Fibroblast of skin of back (primary cell): Measurements from ENCODE around the gene ACBD4. TPM values are rescaled to one million over a fixed set of nuclear protein-coding genes. Genes with fewer than 3 reads are reported as not detected.
A peak's percentile ranks its signal among the peaks of the same experiment; 100 is the strongest.

Experiments
- DNase-seq: peaks from one replicate; pipeline ENCODE4 v3.0.0-alpha.2; 2013
- polyA plus RNA-seq, 2 experiments: library from polyadenylated mRNA; unstranded; fragments of 120-200 nt; gene quantifications; one replicate each; pipeline ENCODE4 v1.2.1, GENCODE V29; 2013; ENCODE audit not compliant: insufficient read length in 2 of 2

The ACBD4 gene, protein sequence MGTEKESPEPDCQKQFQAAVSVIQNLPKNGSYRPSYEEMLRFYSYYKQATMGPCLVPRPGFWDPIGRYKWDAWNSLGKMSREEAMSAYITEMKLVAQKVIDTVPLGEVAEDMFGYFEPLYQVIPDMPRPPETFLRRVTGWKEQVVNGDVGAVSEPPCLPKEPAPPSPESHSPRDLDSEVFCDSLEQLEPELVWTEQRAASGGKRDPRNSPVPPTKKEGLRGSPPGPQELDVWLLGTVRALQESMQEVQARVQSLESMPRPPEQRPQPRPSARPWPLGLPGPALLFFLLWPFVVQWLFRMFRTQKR
- 3.0 TPM for polyA plus RNA-seq (2013, experiment 1 of 2; ENCODE audit: insufficient read length)
- polyA plus RNA-seq (2013, experiment 2 of 2; ENCODE audit: insufficient read length) = 4.5 TPM

DNA sequence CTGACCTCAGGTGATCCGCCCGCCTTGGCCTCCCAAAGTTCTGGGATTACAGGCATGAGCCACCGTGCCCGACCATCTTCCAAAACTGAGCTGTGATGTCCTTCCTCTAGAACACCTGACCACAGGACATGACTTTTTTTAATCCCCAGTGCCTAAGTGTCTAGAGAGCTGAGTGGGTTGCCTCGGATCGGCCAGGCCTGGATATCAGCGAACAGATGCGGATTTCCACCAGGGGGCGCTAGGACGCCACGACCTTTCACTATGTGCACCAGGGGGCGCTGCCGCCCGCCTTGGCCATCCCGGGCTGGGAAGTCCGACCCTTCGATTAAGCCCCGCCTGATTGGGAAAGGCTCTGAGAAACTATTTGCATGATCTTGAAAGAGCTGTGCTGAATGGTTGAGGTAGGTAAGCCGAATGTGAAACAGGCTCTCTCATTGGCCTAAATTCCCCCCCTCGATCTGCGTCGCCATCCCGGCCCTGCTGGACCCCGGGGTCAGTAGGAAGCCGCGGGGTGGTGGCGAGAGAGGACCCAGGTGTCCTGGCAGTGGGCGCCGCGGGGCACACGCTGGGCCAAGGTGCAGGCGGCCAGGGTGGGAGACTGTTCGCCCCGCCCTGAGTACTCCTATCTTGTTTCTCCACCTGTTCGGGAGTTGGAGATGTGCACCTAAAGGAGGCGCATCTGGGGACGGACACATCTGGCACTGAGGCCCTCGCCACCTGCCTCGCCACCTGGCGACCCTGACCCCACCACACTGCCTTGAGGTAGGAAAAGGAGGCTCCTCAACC lies at the start of gene ACBD4:
Gene ACBD4, plus strand, starts transcription at position 496 of the 786 bp plus-strand sequence. CDS start 458 bp downstream, outside the sequence.
- DNase-seq = peak; percentile 95

DNA sequence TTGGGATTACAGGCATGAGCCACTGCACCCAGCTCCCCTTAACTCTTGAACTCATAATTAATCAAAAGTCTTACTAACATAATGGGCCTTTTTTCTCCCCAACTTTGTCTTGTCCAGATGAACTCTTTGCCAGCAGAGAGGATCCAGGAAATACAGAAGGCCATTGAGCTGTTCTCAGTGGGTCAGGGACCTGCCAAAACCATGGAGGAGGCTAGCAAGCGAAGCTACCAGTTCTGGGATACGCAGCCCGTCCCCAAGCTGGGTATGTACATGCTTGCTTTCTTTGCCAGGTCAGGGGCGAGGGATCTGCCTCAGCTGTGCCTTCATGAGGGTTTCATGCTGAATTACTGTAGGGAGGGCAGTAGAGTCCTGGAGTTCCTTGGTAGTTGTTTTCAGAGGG lies 49.1 kb upstream of the ACBD4 start:
- no peak for DNase-seq

DNA sequence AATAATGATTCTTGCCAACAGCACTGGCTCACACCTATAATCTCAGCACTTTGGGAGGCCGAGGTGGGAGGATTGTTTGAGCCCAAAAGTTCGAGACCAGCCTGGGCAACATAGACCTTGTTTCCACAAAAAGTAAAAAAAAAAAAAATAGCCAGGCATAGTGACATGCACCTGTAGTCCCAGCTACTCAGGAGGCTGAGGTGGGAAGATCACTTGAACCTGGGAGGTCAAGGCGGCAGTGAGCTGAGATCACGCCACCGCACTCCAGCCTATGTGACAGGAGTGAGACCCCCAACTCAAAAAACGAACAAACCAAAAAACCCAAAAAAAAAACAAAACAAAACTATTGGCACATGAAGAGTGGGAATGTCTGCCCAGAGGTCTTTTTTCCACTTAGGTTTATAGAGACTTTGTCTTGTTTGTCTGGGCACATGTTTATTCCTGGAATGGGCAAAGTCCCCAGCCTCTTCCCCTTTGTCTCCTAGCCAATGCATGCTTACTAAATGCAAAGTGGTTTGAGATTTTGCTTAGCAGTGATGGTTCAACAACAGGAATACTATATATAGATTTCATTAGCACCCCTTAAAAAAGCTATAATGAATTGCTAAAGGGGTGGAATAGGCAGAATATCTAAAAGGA lies 48.5 kb upstream of the ACBD4 start:
- DNase-seq = no peak

DNA sequence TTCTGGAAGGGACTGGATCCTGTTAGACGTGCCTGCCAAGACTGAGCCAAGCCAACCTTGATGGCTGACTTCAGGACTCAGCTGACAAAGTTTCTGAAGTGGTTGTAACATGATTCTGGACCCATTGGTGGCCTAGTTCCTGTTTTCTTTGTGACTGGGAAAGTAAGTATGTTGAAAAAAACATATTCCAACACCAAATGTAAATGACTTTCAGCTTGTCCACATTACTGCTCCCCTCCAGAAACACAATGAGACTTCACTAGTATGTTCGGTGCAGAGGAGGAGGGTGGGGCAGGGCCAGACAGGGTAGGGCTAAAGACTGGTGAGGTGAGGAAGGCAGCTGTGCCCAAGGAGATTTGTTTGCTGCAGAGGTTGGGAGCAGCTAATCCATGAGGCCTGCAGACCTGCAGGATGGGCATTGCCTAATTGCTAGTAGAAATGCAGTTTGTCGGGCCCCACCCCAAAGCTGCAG lies 47.9 kb upstream of the ACBD4 start:
- DNase-seq = peak; percentile 85

DNA sequence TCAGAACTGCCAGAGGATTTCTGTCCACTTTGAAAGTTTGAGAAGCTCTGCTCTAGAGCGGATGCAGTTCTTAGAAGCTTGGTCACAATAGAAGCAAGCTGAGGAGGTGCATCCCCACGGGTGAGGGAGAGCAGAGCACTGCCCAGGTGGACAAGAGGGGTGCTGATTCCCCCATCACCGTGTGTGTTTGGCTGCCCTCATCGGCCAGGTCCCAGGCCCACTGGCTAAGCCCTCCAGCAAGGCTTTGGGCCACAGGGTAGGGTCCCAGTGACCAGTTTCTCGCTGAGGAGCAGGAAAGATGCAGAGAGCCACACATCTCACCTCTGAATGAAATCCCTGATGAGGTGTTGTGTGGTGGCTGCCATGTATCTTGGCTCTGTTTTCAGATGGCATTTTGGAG lies 47.5 kb upstream of the ACBD4 start:
- no peak for DNase-seq

DNA sequence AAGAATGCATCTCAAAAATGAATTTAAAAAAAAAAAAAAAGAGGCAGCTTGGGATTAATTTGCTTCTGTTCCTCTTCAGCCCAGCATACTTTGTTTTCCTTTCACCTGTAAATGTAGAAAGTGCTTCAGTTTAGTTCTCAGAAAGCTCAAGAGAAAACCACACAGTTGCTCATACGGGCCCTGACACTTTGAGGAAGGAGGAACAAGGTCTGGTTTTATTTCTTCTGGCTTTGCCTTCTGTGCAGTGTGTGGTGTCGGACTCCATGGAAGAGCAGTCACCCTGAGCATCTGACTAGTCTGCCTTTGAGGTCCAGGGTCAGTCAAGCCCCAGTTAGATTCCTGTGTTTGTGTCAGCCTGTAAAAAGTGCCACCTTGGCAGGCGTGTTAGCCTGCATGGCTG lies 46.7 kb upstream of the ACBD4 start:
- DNase-seq = no peak

DNA sequence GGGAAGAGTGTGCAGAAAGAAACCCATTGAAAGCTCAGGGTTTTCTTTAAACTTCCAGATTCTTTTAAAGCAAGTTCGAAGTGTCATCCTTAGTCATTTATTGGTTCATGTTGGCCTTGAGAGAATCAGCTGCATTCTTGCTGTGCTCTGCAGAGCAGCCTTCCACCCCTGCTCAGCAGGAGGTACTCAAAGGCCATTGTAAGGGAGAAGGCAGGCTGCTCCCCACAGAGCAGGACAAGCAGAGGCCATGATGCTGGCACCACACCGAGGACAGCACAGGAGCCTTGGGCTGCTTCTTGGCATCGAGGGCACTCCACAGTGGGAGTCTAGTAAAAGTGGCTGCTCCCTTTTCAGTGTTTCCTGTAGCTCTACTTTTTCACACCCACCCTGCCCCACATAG lies 44.8 kb upstream of the ACBD4 start:
- DNase-seq = peak; percentile 79

DNA sequence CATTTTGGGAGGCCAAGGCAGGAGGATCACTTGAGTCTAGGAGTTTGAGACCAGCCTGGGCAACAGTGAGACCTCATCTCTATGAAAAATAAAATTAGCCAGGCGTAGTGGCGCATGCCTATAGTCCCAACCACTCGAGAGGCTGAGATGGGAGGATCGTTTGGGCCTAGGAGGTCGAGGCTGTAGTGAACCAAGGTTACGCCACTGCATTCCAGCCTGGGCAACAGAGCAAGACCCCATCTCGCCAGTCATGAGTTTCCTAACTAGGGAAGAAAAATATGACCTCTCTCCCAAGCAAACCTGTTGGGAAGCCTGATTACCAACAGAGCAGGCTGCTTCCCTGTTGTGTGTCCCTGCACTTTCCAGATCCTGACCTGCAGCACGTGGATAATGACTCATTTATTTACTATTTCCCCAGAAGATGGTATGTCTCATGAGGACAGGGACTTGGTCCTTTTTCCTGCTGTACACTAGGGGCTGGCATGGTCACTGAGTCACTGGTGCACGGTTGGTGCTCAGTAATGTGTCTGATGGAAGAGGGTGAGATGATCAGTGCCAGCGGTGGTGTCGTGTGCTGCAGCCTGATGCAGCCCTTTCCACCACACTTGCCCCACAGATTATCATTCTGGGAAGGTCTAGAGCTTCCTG lies 43.6 kb upstream of the ACBD4 start:
- DNase-seq = peak; percentile 37

DNA sequence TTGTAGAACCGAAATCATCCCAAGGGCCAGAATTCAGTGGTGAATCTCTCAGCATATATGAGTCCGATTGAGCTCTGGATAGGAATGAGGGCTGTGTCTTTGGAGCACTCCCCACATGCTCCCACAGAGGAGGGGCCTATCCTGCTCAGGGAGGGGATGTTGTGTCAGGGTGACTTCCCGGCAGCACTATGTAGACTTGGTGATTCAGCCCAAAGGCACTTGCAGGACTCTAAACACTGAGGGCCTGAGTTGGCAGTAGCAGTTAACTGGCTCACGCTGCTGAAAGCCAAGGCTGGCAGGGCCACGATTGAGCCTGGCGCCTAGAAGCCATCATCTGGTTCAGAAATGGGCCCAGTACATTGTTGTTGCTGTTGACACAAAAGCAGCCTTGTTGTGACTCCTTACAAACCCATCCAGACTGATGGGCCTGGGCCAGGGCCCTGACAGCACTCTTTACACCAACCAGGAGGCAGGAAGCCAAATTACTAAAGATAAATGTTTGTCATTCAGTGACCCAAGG lies 42.5 kb upstream of the ACBD4 start:
- DNase-seq = peak; percentile 99

DNA sequence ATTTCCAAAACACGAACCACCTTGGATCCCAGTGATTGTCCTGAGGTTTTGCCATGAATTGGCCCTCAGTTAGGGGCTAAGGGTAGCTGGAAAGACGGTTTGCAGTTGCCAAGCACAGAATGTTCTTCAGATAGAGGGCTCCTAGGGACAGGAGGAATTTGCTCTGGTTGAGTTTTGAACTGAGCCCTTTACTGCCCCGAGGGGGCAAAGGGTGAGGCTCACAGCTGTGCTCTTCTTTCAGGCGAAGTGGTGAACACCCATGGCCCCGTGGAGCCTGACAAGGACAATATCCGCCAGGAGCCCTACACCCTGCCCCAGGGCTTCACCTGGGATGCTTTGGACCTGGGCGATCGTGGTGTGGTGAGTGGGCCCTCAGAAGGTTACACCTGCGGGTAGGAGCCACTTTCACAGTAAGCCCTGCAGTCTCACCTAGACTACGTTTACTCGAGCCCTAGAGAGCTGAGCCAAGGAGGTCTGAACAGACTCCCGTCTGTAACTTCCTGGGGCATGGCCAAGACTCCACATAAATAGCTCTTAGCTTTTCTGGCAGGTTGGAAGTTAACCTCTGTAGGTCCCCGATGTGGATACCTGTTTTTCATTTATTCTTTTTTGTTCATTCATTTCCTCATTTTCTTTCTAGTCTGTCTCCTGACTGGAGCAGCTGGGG lies 41.9 kb upstream of the ACBD4 start:
- DNase-seq = no peak

DNA sequence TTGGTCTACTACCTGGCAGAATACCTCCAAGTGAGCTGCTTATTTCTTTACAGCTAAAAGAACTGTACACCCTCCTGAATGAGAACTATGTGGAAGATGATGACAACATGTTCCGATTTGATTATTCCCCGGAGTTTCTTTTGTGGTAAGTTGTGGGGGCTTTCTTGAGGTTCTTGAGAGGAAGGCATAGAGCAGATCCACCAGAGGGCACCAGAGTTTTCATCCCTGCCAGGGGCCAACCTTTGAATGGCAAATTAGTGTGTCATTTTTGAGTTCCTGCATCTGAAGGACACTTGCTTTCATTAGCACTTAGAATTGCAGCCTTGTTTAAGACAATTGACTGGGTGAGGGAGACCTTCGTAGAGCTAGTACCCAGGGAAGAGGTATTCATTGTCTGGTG lies 39.3 kb upstream of the ACBD4 start:
- DNase-seq = peak; percentile 48

DNA sequence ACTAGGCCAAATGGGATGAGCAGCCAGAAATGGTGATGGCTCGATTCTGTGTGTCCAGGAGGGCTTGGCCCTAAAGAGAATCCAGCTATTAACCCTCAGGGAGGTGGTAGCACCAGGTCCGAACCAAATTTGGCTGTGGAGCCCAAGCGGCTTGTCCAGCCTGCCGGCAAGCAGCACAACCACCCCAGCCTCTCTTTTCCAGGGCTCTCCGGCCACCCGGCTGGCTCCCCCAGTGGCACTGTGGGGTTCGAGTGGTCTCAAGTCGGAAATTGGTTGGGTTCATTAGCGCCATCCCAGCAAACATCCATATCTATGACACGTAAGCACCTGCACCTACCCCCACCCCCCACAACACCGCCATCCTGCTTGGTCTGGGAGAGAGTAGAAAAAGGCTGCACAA lies 38.6 kb upstream of the ACBD4 start:
- DNase-seq = no peak

DNA sequence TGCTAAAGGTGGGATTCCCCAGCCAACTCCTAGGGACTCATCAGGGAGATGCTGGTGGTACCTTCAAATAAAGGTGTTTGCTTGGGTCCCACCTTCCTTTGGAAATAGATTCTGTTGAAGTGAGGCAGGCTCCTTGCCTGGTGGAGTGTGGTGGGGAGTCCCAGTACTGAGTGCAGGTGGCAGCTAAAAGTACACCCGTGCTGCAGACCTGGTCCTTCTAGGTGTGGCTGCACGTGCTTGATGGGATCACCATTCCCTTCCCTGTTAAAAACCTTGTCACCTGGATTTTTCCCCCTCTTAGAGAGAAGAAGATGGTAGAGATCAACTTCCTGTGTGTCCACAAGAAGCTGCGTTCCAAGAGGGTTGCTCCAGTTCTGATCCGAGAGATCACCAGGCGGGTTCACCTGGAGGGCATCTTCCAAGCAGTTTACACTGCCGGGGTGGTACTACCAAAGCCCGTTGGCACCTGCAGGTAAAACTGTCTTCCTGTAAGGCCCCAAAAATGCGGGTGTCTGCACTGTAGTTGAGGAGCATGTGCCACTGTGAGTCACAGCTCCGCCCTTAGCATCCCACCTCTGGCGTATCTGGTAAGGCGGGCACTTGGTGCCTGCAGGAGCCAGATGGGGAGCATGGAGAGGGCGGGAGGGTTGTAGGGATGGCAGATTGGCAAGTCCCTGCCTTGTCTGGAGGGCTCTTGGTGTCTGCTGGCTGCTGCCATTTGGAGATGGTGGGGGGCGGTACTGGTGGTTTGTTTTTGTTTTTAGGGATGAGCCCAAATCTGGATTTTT lies 37.2 kb upstream of the ACBD4 start:
- DNase-seq = no peak

DNA sequence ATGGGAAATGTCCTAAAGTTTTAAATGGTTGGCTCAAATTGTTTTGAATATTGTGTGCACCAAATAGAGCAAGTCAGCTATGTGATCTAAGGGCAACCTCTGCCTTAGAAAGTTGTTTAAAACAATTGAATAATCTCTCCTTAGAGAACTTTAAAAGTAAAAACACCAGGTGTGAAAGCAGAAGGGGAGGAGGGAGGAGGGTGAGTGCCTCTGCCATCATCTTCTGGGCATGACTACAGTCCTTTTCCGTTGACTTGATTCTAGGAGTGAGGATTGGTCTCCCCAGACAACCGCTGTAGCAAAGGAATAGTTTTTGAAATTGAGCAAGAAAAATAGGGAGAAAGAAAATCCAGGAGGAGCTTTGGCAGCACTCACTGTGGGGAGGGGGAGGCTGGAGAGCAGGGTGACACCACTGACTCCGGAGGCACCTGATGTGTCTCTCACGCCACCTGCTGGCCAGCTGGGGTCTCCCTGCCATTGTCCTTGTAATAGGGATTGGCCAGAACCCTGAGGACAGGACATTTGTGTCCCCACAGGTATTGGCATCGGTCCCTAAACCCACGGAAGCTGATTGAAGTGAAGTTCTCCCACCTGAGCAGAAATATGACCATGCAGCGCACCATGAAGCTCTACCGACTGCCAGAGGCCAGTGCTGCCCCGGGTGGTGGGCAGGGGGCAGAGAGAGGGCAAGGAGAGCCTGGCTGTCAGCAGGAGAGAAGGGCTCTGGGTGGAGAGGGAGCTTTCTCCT lies 36.4 kb upstream of the ACBD4 start:
- peak; percentile 74 for DNase-seq

DNA sequence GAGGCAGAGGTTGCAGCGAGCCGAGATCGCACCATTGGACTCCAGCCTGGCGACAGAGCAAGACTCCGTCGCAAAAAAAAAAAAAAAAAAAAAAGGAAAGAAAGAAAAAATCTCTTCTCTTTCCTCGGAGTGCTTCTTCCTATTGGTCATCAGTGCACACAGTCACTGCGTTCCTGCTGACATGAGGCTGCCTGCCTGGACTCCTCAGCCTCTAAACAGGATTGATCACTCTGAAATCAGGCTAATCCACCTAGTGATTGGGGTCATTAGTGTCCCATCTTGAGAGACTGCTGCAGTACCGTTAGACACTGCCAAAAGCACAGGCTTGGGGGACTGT lies 34.0 kb upstream of the ACBD4 start:
- no peak for DNase-seq

DNA sequence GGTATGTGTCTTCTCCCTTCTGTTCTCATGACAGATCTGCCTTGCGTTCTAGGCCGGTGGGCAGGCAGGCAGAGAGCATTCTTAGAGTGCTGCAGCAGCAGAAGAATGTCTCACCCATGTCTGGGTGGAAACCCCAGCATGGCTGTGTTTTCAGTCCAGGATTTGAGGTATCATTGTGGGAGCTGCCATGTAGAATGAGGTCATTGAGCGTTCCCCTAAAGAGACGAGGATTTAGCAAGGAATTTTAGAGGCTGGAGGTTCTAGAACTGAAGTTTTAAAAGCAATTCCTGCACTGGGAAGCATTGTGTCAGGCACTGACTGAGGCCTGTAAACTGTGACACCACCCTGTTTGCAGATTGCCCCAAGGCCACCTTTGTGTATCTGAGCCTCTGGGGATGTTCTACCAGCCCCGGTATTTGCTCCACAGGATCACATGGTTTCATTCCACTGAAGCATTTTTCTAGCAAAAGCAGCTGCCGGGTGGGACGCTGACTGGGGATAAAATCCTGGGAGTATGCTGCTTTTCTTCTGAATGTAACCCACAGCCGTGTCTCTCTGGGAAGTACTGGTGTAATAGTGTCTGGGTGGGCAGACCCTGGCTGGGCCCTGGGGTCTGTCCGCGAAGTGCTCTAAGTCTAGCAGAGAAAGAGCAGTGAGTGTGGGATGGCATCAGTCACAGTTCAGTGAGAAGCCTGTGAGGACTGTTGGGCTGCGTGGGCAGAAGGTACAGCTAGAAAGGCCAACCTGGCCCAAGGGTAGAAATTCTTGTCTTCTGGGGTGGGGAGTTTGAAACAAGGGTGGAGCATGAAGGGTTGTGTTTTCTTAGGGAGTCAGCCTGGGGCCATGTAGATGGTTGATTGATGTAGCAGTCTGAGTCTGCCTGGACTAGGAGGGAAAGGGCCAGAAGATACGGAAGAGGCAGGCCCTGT lies 33.3 kb upstream of the ACBD4 start:
- DNase-seq = no peak

DNA sequence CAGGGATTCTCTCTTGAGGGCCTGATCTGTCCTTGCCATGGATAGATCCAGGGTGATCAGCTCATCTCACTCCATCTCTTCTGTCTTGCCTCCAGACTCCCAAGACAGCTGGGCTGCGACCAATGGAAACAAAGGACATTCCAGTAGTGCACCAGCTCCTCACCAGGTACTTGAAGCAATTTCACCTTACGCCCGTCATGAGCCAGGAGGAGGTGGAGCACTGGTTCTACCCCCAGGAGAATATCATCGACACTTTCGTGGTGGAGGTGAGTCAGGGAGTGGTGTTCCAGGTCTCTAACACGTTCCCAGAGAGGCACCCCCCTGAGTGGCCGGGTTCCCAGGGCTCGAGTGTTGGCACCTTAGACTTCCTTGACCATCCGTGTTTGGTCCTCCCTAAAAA lies 32.6 kb upstream of the ACBD4 start:
- no peak for DNase-seq

DNA sequence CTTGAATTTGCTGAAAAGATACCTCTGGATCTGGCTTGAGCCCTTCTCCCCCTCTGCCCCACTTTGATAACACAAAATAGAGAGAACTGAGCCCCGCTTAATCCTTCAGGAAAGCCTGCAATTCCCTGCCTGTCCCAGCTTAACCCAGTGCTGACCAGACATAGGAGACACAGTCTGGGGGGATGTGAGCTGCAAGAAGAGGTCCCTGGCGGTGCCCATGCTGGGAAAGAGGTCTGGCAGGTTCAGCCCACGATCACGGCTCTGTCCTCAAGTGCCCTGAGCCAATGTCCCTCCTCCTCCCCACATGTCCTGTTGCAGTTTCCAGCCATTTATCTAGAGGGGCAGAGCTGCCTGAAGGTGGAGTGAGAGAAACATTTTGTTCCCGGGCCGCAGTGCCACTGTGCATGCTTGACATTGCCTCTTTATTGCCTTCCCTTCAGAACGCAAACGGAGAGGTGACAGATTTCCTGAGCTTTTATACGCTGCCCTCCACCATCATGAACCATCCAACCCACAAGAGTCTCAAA lies 32.2 kb upstream of the ACBD4 start:
- DNase-seq = no peak

DNA sequence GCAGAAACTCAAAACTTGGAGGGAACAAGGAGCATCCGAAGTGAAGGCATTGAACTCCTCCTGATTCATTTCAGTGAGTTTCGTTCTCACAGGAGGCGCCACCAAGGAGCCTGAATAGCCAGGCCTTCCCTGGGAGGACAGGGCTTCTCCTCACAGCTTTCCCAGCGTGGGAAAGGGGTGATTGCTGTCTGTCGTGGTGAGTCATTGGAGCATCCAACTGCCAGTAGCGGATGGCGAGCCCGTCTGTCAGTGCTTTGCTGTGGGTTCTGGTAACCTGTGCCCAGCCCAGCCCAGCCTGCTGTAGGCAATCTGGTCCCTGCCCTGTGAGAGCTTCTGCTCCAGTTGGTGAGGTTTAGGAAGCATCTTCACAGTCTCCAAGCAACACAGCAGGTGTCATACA lies 31.5 kb upstream of the ACBD4 start:
- no peak for DNase-seq
